Peyer's patch (tissue), 4 donors: ENCODE data around the gene PLB1.

Experiments used
- POLR2A ChIP-seq, 2 donors: fragments of 450-650 bp; IDR thresholded peaks; one replicate each; pipeline ENCODE4 v1.5.1; 2017; ENCODE audit warnings: antibody characterized with exemption in 2 of 2, mild to moderate bottlenecking in 2 of 2, moderate library complexity in 2 of 2
- TF ChIP-seq, protein P1 (sequence below), 6 experiments: fragments of 450-650 bp in 4 of 6; fragments of 200-600 bp in 2 of 6; sonication (generic) in 1 of 6; IDR thresholded peaks; one replicate each; pipeline ENCODE4 v1.5.1; 2017 to 2019; ENCODE audit warnings: antibody characterized with exemption in 6 of 6, mild to moderate bottlenecking in 3 of 6, moderate library complexity in 1 of 6

DNA sequence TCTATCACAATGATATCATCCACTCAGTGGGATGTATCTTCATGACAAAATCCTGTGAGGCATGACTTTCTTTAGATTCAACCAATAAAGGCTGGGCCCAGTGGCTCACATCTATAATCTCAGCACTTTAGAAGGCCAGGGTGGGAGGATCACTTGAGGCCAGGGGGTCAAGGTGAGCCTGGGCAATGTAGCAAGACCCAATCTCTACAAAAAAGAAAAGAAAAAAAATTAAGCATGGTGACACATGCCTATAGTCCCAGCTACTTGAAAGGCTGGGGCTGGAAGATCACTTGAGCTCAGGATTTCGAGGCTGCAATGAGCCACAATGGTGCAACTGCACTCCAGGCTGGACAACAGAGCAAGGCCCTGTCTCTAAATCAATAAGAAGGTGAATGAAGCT lies 68.0 kb downstream of the PLB1 start:
- TF ChIP-seq, protein P1, sequence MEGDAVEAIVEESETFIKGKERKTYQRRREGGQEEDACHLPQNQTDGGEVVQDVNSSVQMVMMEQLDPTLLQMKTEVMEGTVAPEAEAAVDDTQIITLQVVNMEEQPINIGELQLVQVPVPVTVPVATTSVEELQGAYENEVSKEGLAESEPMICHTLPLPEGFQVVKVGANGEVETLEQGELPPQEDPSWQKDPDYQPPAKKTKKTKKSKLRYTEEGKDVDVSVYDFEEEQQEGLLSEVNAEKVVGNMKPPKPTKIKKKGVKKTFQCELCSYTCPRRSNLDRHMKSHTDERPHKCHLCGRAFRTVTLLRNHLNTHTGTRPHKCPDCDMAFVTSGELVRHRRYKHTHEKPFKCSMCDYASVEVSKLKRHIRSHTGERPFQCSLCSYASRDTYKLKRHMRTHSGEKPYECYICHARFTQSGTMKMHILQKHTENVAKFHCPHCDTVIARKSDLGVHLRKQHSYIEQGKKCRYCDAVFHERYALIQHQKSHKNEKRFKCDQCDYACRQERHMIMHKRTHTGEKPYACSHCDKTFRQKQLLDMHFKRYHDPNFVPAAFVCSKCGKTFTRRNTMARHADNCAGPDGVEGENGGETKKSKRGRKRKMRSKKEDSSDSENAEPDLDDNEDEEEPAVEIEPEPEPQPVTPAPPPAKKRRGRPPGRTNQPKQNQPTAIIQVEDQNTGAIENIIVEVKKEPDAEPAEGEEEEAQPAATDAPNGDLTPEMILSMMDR (IDR thresholded peaks at IDR 0.05), result no peak
- TF ChIP-seq POLR2A (IDR thresholded peaks at IDR 0.05), result no peak
